NK-92 treated with Interleukin-12 subunit alpha and Interleukin-12 subunit beta, amount 100 ng/mL, for 24 hours (cell line): ENCODE data around the gene SDK1.
"Not testable (repeated sequence)": the region's sequence is repeated elsewhere in the genome, so short reads cannot be mapped to it uniquely, and the experiment has no call there.

Experiments used
- DNase-seq: peaks from one replicate; lab custom pipeline; 2025; lab: John Stamatoyannopoulos, UW

The SDK1 gene

GRCh38 chr7:3725155-3726059, 424.4 kb downstream of the SDK1 start:
- no peak for DNase-seq

- no peak for DNase-seq
Measured at GRCh38 chr7:3730276-3730675, 429.2 kb downstream of the SDK1 start.

- DNase-seq: no peak
Measured at GRCh38 chr7:3732395-3733005, 431.4 kb downstream of the SDK1 start.

GRCh38 chr7:3733541-3734140, 432.6 kb downstream of the SDK1 start:
- DNase-seq: no peak

- no peak for DNase-seq
Measured at GRCh38 chr7:3738964-3739363, 437.9 kb downstream of the SDK1 start.

GRCh38 chr7:3739983-3740382, 438.9 kb downstream of the SDK1 start:
- DNase-seq: no peak

GRCh38 chr7:3747467-3747866, 446.4 kb downstream of the SDK1 start:
- DNase-seq: no peak

GRCh38 chr7:3748389-3748788, 447.3 kb downstream of the SDK1 start:
- DNase-seq: no peak

- no peak for DNase-seq
Measured at GRCh38 chr7:3753868-3754267, 452.8 kb downstream of the SDK1 start.

GRCh38 chr7:3754493-3755341, 453.7 kb downstream of the SDK1 start:
- no peak for DNase-seq

GRCh38 chr7:3755778-3756453, 454.9 kb downstream of the SDK1 start:
- not testable (repeated sequence) for DNase-seq

- DNase-seq: no peak
Measured at GRCh38 chr7:3757059-3757458, 456.0 kb downstream of the SDK1 start.

GRCh38 chr7:3760651-3761050, 459.6 kb downstream of the SDK1 start:
- DNase-seq: no peak

GRCh38 chr7:3762146-3762831, 461.2 kb downstream of the SDK1 start:
- no peak for DNase-seq

GRCh38 chr7:3767917-3768777, 467.1 kb downstream of the SDK1 start:
- no peak for DNase-seq

GRCh38 chr7:3771906-3772305, 470.9 kb downstream of the SDK1 start:
- no peak for DNase-seq

- no peak for DNase-seq
Measured at GRCh38 chr7:3778345-3778744, 477.3 kb downstream of the SDK1 start.

- DNase-seq: no peak
Measured at GRCh38 chr7:3780016-3780415, 479.0 kb downstream of the SDK1 start.

GRCh38 chr7:3780525-3780924, 479.5 kb downstream of the SDK1 start:
- no peak for DNase-seq

- DNase-seq: no peak
Measured at GRCh38 chr7:3781607-3782006, 480.6 kb downstream of the SDK1 start.
